ENCODE measurements around the gene CROCC.
"Not testable (repeated sequence)": the region's sequence is repeated elsewhere in the genome, so short reads cannot be mapped to it uniquely, and the experiment has no call there.

DNA sequence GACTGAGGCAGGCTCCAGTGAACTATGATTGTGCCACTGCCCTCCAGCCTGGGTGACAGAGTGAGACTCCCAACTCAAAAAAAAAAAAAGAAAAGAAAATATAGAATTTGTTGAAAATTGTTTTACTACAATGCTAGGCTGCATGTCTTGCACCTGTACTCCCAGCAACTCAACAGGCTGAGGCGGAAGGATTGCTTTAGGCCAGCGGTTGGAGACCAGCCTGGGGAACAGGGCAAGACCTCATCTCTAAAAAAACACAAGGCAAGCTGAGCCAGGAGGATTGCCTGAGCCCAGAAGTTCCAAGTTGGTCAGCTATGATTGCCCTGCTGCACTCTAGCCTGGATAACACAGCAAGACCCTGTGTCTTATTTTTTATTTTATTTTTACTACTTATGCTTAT, 22.7 kb upstream of the CROCC start:
- TF ChIP-seq POLR2A (IDR thresholded peaks at IDR 0.05; ENCODE audit: low read depth, low read length); TAF1 (IDR thresholded peaks at IDR 0.05; ENCODE audit: borderline replicate concordance, low read depth, low read length); POLR2AphosphoS5 (IDR thresholded peaks at IDR 0.05; ENCODE audit: low read depth, low read length): not testable (repeated sequence)
